ENCODE data around the gene GIPC3.

Gene GIPC3, protein sequence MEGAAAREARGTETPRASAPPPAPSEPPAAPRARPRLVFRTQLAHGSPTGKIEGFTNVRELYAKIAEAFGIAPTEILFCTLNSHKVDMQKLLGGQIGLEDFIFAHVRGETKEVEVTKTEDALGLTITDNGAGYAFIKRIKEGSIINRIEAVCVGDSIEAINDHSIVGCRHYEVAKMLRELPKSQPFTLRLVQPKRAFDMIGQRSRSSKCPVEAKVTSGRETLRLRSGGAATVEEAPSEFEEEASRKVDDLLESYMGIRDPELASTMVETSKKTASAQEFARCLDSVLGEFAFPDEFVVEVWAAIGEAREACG

DNA sequence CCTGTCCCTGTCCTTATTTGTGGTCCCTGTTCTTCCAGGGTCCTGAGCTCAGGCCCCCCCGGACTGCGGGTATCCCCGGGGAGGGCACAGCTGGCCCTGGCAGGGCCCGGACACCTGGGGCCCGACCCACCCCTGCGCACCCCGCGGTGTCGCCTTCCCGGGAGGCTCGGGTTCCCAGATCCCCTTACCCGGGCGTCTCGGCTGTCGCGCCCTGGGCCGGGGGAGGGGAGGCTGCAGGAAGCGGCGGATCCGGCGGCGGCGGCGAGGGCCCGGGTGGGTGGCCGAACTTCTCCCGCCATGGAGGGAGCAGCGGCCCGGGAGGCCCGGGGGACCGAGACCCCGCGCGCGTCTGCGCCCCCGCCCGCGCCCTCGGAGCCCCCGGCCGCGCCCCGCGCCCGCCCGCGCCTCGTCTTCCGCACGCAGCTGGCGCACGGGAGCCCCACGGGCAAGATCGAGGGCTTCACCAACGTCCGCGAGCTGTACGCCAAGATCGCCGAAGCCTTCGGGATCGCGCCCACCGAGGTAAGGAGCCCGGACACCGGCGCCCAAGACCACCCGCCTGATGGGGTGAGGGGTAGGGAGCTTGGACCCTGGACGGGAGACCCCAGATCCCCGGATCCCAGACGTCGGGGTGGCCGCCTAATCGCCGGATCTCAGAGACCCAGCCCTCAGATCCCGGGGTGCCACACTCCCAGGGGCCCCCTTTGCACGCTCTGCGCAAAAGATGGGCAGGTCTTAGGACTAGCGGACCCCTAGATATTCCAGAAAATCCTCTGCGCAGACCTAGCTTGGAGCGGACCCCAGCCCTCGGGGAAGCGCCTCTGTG, at the start of gene GIPC3:
Gene GIPC3 (plus strand): TSS at position 178 of the 826 bp plus-strand sequence. CDS start 120 bp downstream, at position 298.
- no peak for DNase-seq (ENCODE audit: low read depth in 2 of 2)

DNA sequence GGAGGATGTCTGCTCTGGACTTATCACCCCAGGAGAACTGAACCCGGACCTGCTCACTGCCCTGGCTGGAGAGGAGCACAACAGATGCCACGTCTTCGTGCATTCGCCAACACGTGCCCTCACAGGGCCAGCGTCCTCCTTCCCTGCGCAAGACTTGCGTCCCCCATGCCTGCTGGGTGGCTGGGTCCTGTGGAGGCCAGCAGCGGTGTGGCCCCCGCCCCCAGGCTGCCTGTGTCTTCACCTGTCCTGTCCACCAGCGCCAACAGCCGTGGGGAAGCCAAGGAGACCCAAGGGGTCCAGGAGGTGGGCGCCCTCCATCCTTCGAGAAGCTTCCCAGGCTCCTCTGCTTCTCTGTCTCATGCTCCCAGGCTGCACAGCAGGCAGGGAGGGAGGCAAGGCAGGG, 49.7 kb upstream of the GIPC3 start:
- DNase-seq (ENCODE audit: low read depth in 2 of 2): no peak

DNA sequence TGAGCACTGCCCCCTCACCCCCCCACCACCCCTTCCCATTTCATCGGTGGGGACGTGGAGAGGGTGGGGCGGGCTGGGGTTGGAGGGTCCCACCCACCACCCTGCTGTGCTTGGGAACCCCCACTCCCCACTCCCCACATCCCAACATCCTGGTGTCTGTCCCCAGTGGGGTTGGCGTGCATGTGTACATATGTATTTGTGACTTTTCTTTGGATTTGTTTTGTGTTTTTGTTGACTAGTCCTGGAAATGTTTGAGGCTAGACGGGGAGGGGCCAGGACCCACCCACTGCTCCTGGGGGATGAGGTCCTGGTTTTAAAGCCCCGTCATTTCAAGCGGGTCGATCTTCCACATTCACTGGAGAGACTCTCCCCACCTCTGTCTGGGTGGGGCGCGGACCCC, 49.3 kb upstream of the GIPC3 start:
- DNase-seq (ENCODE audit: low read depth in 2 of 2): no peak

DNA sequence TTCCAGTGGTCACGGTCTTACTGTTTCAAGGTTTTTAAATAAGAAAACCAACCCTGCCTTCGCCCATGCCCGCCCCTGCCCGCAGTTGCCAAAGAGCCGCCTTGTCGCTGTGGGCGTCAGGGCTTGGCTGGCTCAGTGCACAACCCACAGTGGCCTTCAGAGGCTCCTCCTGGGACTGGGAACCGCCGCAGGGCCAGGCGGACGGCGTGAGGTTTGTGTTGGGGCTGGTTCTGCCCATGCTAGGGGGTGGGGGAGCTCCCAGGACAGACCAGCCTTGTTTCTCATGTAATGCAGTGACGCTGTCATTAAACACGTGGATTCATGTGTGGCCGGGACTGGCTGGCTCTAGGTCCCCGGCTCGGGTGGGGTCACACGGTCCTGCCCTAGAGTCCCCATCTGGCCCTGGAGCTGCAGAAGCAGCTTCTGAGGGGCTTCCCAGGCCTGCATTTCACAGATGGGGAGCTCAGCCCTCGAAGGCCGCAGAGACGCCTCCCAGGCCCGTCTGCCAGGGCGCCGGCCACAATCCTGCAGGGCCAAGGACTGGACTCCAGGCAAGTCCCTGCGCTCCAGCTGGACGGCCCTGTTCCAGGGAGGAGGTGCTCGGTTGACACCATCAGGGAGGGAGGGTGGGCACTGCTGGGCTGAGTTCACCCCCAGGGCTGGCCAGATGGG, 48.7 kb upstream of the GIPC3 start:
- no peak for DNase-seq (ENCODE audit: low read depth in 2 of 2)

DNA sequence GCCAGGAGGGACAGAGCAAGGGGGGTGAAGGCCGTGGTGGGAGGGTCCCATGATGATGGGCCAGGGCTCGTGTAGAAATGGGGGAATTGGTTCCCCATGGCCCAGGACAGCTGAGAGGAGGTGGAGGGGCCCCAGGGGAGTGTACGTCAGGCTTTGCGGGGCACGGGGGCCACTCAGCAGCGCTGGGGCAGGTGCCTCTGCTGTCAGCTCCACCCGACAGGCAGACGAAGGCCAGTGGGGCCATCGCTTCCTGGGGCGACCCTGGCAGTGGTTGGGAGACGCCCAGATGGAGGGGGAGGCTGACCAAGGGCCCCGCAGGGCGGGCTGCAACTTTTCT, 48.2 kb upstream of the GIPC3 start:
- DNase-seq (ENCODE audit: low read depth in 2 of 2): no peak

DNA sequence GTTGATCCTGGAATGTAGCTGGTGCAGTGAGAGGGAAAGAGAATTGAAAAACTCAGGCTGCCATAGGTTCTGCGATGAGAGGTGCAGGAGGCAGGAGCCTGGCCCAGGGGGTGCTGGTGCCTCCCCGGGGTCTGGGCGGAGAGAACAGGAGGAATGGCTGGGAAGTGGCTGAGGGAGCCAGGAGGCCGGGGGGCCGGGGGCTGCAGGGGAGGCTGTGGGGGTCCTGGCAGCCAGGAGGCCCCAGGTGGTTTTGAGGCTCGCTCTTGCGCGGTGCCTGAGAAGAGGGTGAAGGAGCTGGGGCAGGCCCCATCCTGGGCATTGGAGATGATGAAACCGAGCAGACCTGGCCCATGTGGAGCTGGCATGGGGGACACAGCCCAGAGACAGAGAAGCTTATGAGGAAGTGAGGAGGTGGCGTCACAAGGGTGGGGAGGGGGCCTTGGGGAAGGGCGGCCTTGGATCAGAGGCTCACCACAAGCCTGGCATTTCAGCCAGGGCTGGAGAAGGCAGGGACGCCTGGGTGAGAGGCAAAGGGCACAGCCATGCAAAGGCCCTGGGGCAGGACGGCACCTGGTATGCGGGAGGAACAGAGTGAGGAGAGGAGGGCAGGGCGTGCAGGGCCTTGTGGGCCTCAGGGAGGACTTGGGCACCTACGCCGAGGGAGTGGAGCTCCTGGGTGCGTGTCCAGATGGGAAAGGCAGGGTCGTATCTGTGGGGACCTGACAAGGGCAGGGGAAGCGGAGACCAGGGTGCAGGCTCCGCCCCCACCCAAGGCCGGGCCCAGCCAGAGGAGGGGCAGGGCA, 47.6 kb upstream of the GIPC3 start:
- DNase-seq (ENCODE audit: low read depth in 2 of 2): no peak

DNA sequence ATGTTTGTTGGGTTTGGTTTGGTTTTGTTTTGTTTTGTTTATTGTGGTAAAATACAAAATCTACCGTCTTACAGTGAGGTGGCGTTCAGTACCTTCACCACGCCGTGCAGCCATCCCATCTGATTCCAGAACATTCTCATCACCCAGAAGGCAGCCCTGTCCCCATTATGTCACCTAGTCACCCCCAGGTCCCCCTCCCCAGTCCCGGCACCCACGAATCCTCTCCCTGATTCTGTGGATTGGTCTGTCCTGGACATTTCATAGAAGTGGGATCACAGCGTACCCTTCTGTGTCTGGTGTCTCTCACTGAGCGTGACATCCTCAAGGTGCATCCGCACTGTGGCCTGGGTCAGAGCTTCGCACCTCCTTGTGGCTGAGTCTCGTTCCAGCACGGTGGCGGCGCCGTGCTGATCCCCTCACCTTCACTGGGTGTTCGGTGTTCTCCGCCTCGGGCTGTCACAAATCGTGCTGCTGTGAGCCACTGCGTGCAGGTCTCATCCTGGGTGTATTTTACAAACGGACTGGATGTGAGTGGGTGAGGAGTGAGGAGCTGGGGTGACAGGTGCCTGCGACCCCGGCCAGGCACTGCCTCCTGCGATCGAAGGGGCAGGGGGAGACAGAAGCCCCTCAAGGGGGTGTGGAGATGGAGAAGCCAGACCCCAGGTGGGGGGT, 46.9 kb upstream of the GIPC3 start:
- DNase-seq (ENCODE audit: low read depth in 2 of 2): no peak

DNA sequence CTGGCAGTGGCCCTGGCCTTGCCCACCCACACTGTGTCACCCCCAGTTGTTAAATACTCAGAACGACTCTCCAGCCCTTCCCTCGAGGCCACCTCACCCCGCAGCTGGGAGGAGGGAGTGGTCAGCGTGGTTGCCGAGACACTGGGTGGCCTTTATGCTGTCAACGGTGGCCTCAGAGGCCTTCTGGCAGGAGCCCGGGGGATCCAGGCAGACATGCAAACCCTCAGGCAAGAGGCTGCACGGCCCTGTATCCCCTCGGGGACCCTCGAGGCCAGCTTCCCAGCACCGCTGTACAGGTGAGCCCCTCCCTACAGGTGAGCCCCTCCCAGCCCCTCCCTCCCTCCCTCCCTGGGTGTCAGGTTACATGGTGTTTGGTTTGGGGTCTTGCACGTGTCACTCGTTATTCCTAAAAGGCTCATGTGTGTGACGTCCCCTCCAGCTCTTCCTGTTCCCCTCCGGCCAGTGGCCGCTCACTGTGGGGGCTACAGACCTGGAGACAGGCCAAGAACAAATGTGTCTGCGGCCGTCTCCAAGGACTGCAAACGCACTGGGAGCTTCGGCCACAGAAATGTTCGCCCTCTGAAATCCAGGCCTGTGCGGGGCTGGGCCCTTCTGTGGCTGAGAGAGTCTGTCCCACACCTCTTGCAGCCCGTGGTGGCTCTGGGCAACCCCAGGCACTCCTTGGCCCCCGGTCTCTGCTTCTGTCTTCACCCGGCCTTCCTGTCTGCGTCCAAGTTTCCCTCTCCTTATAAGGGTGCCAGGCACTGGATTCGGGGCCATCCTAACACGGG, 46.1 kb upstream of the GIPC3 start, which contains the start of gene TEKTIP1:
Gene TEKTIP1 (plus strand): TSS at position 210 of the 791 bp plus-strand sequence. CDS start 4 bp downstream, at position 214.
- DNase-seq (ENCODE audit: low read depth in 2 of 2): no peak

DNA sequence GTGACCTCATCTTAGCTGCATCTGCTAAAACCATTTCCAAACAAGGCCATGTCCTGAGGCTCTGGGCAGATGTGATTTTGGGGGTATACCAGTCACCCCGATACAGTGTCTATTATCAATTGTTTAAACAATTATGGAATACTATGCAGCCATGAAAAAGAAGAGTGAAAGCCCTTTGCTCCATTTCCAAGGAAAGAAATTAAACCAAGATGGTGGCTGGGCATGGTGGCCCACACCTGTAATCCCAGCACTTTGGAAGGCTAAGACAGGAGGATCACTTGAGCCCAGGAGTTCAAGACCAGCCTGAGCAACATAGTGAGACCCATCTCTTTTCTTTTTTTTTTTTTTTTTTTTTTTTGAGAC, 45.5 kb upstream of the GIPC3 start:
- no peak for DNase-seq (ENCODE audit: low read depth in 2 of 2)

DNA sequence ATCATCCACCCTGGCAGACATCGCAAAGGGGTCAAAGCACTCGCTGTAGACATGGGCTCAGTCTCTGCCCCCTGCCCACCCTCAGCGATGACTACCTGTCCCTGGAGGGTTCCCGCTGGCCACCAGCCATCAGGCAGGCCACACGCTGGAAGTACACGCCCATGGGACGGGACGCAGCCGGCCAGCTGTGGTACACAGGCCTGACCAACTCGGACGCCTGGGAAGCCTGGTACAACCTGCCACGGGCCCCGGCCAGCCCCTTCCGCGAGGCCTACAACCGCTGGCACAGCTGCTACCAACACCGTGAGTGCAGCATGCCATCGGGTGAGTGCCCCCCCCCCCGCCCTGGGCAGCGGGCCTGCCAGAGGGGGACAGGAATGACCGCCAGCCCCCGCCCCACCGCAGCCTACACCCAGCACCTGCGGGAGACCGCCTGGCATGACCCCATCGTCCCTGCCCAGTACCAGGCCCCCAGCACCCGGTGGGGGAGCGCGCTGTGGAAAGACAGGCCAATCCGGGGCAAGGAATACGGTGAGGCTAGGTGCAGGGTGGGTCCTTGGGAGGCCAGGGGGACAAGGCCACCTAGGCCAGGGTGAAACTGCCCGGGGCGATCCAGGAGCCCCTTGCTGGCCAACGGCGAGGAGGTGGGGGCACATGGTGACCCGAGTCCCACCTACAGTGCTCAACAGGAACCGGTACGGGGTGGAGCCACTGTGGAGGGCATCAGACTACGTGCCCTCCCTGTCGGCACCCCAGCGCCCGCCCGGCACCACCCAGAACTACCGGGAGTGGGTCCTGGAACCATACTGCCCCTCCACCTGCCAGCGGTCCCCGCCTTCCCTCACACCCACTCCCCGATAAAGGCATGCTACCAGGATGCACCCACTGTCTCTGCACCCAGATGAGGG, 41.9 kb upstream of the GIPC3 start:
- DNase-seq (ENCODE audit: low read depth in 2 of 2): no peak

DNA sequence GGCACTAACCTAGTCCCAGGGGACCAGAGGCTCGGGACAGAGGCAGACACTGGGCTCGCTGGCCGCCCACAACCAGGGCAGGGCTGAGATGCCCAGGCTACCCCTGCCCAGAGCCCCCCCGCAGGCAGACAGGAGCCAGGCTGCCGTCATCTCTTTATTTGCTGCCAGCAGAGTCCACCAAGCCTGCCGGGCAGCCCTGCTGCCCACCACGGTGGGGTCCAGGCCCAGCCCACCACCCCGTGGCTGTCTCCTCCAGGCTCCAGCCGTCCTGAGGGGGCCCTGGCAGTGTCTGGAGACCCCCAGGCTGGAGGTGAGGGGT, 41.3 kb upstream of the GIPC3 start:
- no peak for DNase-seq (ENCODE audit: low read depth in 2 of 2)

DNA sequence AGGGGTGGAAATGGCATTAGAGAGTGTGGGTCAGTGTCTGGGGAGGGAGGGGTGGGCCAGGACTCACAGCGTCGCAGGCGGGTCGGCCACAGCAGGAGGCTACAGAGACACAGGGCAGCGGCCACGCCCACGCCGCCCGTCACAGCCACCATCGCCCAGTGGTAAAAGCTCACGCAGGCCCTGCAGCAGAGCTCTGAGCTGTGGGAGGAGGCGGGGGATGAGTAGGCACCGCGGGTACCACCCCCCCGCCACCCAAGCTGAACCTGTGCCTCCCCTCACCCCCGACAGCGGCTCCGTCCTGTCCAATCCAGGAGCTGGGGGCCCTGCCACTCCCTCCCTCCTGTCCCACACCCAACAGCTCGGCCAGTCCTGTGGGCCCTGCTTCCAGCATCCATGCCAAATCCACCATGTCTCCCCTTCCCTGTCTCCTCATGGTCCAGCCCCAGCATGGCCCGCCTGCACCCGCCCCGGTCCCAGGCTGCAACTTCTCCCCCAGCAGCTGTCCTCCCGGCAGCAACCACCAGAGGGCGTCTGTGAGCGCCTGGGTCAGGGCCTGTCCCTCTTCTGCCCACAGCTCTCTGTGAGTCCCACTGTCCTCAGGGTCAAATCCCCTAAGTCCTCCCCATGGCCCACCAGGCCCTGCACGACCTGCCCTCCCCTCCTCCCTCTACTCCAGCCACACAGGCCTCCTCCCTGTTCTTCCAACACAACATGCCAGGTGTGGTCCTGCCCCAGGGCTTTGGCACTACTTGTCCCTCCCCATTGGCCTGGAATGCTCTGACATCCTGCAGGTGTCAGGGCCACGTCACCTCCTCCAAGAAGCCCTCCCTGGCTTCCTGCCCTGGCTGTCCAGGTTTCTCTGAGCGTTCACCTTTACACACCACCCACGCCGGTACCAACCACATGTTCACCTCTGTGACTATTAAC, 40.3 kb upstream of the GIPC3 start:
- peak; percentile 44 to 46 for DNase-seq (ENCODE audit: low read depth in 2 of 2)

DNA sequence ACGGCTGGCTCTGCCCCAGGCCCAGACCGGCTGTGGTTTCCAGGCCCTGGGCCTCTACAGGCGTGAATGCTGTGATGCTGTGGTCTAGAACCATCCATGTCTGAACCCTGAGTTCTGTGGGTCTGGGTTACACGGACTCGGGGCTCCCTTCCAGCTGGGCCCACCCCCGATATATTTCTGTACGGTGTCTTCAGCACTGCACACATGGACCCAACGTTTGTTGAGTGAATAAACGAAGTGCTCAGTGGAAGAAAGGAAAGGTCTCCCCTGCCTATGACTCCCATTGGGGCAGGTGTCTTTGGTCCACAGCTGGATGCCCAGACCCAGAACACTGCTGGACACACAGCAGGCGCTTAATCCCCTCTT, 39.6 kb upstream of the GIPC3 start:
- DNase-seq (ENCODE audit: low read depth in 2 of 2): no peak

DNA sequence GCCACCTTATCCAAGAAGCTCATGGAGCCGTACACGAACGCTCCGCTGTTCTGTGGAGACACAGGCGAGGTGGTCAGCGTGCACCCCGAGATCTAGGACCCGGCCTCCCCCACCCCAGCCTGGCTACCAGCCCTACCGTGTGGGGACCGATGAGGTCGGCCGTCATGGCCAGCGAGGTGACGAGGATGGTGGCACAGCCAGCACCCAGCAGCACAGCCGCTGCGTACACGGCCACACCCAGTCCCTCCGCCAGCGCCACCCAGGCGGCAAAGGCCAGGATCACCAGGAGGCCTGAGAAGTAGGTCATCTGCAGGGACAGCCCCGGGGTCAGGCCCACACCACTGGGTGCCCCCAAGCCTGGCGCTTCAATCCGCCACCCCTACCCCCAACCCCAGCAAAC, 39.2 kb upstream of the GIPC3 start:
- no peak for DNase-seq (ENCODE audit: low read depth in 2 of 2)

DNA sequence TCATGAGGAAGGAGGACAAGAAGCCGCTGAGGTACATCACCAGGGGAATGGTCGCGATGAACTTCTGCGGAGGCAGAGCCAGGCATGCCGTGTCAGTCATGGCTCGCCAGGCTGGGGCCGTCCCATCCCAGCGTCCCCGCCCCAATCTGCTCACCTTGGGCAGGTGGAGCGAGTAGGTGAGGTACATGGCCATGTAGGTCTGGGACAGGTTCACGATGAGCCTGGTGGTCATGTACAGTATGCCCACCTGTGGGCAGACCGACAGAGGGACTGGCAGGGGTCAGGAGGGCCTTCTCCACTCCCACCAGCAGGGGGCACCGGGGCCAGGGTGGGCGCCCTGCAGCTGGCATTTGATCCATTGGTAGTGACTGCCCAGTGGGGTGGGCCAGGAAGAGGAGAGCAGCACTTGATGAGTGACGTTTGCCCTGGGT, 38.0 kb upstream of the GIPC3 start:
- no peak for DNase-seq (ENCODE audit: low read depth in 2 of 2)

DNA sequence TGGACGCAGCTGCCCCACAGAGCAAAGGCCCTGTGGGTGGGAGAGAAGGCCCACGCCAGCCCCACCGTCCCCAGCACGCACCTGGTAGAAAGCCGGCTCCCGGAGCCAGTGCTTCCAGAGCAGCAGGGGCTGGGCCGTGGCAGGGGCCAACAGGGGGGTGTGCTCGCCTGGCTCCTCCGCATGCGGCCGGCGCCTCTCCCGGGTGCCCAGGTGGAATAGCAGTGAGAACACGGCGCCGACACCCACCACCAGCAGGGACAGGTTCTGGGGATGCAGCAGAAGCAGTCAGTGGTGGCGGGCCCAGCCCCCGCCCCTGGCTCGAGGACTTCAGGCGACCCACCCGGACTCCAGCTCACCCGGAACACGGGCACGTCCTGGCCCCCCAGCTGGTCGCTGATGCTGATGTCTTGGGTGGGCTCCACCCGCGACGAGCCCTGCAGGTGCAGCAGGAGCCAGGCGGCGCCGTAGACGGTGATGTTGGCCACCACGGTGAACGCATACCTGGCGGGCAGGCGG, 37.5 kb upstream of the GIPC3 start:
- no peak for DNase-seq (ENCODE audit: low read depth in 2 of 2)

DNA sequence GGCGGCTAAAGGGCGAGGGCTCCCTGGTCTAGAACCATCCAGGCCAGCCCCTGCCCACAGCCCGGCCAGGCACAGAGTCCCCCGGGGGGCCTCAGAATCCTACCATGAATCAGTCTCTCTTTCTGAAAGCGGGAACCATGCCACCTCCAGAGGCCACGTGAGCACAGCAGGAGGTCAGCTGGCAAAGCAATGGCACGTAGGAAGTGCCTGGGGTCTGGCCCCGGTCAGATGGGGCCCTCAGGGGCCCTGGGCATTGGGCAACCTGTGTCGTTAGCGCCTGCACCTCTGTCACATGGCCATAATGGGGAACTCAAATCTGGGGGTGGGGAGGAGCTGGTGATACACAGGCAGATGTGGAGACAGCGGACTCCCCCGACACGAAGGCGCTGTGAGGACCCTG, 36.7 kb upstream of the GIPC3 start:
- DNase-seq (ENCODE audit: low read depth in 2 of 2): no peak

DNA sequence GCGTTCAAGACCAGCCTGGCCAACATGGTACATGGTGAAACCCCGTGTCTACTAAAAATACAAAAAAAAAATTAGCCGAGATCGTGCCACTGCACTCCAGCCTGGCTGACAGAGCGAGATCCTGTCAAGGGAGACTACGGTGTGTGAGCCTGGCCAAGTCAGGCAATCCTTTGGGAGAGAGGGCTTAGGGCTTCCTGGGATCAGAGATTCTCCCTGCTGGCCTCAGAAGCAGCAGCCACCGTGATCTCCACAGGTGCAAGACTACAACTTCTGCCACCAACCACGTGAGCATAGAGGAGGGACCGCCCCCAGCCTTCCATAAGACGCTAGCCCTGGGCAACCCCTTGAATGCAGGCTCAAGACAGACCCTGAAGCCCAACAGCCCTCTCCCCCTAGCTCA, 35.5 kb upstream of the GIPC3 start:
- no peak for DNase-seq (ENCODE audit: low read depth in 2 of 2)

All from stimulated activated CD8-positive, alpha-beta memory T cell treated with anti-CD3 and anti-CD28 coated beads, Interleukin-7, amount 100 ng/mL, for 4 hours (primary cell).